HG03108 (cell line): ENCODE results near the gene TARS3.

Experiments
- ATAC-seq: cut with Tn5 transposase; IDR thresholded peaks from one replicate; pipeline ENCODE4 v1.9.1; 2021; ENCODE audit warnings: moderate library complexity; ENCODE audit not compliant: unreplicated experiment

Gene TARS3

GRCh38 chr15:101702077-101702476, 22.2 kb downstream of the TARS3 start:
- ATAC-seq: no peak

- ATAC-seq: no peak
Observed at GRCh38 chr15:101698314-101698713, 26.0 kb downstream of the TARS3 start.

DNA sequence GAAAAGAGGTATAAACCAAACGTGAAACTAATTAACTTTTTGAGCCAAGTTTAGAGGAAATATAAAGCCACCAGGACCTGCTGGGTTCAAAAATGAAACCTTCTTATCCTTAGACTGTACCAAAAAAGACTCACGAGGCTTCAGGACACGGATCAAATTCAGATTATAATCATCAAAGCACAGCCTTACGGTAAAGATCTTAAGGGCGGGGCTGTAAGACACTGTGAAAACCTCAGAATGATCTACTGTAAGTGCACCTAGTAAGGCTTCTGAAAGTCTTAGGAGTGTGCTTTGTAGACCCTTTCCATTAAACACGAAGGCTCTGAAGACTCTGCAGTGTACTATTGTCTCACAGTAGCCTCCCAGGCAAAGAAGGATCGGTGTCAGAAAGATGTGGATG, 26.8 kb downstream of the TARS3 start:
- no peak for ATAC-seq

GRCh38 chr15:101696829-101697228, 27.4 kb downstream of the TARS3 start:
- no peak for ATAC-seq

DNA sequence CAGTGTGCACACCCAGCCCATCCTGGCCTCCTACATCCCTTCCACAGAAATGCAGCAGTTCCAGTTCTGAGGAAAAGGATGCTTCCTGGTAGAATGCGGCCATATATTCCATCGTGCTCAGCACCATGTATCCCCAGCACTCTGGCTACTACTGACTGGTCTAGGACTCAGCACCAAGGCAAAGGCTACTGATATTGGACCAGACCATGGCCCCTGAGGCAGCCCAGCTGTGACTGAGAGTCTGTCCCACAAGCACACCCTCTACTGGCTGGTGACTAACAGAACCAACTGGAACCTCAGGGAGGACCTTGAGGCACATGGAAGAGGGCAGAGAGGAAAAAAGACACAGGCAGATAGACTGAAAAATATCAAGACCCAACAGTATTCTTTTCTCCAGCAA, 30.0 kb downstream of the TARS3 start:
- ATAC-seq: no peak

GRCh38 chr15:101692801-101693598, 31.3 kb downstream of the TARS3 start:
- no peak for ATAC-seq

GRCh38 chr15:101689901-101690300, 34.4 kb downstream of the TARS3 start:
- no peak for ATAC-seq

DNA sequence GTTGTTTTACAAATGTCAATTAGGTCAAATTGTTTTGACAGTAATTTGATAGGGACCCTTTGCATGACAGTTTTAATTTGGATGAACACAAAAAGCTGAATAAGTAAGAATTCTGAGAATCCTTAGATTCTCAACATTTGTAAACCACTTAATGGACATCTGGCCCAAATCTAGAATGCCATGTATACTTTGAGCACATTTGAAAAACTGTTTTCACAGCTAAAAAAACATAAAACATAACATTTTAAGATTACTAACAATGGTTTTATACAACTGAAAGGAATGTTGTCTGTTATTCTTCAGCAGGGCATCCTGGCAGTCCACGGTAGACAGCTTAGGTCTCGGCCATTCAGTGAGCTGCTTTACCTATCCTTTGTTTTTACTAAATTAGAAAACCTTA, 37.6 kb downstream of the TARS3 start:
- ATAC-seq: no peak

- ATAC-seq: no peak
Observed at GRCh38 chr15:101684877-101685276, 39.4 kb downstream of the TARS3 start.

DNA sequence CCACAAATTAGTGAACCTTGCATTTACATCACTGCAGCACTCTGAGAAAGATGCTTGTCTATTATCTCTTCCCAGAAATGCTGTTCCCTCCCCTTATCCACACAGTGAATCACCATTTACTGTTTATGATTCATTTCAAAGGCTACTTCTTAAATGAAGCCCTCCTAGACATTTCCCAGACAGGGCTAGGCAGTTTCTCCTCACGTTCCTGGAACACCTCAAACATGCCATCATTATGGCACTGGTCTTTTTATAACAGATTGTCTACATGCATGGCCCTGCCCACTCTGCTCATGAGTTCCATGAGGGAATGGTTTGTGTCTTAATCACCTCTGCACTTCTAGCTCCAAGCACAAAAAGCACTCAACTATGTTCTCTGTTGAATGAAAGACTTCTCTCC, 39.9 kb downstream of the TARS3 start:
- no peak for ATAC-seq

- ATAC-seq: no peak
Observed at GRCh38 chr15:101679806-101680205, 44.5 kb downstream of the TARS3 start.

DNA sequence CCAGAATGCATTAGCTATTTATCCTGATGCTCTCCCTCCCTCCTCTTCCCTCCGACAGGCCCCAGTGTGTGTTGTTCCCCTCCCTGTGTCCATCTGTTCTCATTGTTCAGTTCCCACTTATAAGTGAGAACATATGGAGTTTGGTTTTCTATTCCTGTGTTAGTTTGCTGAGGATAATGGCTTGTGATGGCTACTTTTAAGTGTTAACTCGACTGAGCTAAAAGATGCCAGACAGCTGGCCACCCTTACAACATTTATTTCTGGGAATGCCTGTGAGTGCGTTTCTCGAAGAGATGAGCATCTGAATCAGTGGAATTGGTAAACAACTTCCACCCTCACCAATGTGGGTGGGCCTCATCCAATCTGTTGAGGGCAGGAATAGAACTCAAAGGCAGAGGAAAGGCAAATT, 47.3 kb downstream of the TARS3 start:
- no peak for ATAC-seq

- ATAC-seq: peak; percentile 87
Observed at GRCh38 chr15:101675796-101676582, 48.3 kb downstream of the TARS3 start.

GRCh38 chr15:101675015-101675414, 49.3 kb downstream of the TARS3 start:
- no peak for ATAC-seq

- no peak for ATAC-seq
Observed at GRCh38 chr15:101672298-101672697, 52.0 kb downstream of the TARS3 start.

GRCh38 chr15:101669744-101670143, 54.5 kb downstream of the TARS3 start:
- no peak for ATAC-seq

- no peak for ATAC-seq
Observed at GRCh38 chr15:101667881-101668280, 56.4 kb downstream of the TARS3 start.

DNA sequence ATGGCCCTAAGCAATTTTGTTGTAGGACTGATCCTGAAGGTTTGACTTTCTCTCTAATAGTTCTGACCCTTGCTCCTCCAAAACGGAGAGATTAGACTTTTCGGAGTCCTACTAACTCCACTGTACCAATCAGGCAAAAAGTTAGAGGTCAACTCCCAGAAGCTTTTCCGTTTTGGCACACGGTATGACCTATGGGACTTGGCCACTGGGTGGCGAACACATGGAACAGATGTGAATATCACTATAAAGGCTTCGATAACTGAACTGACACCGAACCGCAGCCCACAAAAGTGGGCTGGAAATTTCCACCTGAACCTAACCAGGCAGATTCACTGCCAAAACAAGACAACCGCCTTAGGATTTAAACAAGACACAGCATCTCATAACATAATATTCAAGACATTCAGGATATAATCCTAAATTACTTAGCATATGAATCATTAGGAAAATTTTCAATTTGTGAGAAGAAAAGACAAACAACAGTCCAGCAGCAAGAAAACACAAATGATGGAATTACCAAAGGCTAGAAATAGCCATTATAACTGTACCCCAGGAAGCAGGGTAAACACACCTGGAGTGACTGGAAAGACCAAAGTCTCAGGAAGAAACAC, 59.9 kb downstream of the TARS3 start:
- ATAC-seq: no peak

- no peak for ATAC-seq
Observed at GRCh38 chr15:101662203-101662602, 62.1 kb downstream of the TARS3 start.

DNA sequence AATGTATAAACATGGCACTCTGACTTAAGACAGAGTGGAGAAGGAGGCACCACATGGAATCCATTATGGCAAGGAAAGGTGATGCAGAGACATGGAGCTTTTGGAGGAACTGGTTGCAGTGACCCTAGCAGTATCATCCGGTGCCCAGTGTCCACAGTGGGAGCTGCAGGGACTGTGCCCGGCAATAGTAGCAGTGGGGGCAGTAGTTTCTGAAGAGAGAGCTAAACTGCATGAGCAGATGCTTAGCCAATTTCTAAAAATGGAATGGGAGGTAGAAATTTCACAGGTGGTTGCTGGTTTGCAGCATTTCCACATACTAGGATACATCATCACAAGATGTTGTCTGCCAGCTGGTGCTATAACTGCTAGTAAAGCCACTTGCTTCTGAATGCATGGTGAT, 64.3 kb downstream of the TARS3 start:
- ATAC-seq: no peak

DNA sequence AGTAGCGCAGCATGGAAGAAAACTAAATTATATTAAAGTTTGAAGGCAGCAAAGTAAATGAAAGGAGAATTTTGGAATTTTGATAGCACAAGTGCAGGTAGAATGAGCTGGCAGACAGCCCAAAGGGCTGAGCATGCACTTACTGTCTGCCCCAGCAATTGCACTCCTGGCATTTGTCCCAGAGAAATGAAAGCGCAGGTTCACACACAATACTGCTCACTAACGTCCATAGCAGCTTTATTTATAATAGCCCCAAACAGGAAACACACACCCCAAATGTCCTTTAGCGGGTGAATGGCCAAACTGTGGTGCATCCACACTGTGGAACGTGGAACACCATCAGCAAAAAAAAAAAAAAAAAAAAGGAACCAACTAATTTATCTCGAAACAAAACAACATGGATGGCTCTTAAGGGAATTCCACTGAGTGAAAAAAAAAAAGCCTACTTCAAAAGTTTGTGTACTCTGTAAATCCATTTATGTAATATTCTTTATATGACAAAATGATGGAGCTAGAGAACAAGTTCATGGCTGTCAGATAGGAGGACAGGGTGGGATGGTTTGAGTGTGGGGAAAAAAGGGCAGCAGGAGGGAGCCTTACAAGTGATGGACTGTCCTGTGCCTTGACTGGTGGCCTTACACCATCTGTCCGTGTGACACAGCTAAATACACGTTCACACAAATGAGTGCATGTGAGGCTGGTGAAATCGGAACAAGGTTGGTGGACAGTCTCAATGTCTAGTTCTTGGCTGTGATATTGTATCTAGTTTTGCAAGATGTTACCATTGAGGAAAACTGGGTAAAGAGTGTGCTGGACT, 66.1 kb downstream of the TARS3 start:
- ATAC-seq: no peak
